Vagina (tissue), 2 donors: ENCODE results near the gene MAP3K20. TPM values are rescaled to one million over a fixed set of nuclear protein-coding genes. Genes with fewer than 3 reads are reported as not detected.
"Not testable (repeated sequence)": the region's sequence is repeated elsewhere in the genome, so short reads cannot be mapped to it uniquely, and the experiment has no call there.

Source experiments
- DNase-seq, 2 donors: peaks; one replicate each; pipeline ENCODE4 v3.0.0-alpha.2; 2017; ENCODE audit errors: extremely low spot score in 2 of 2
- H3K27ac ChIP-seq: fragments of 200-600 bp; sonication (generic); one replicate; pipeline ENCODE4 v1.5.1; 2019
- H3K27me3 ChIP-seq: fragments of 200-600 bp; sonication (generic); one replicate; pipeline ENCODE4 v1.5.1; 2019
- H3K36me3 ChIP-seq, 2 donors: fragments of 200-600 bp; sonication (generic); one replicate each; pipeline ENCODE4 v1.5.1; 2017 to 2019
- H3K4me1 ChIP-seq: fragments of 200-600 bp; sonication (generic); one replicate; pipeline ENCODE4 v1.5.1; 2019
- H3K4me3 ChIP-seq, 2 donors: fragments of 200-600 bp; sonication (generic); 1 replicate in 1 of 2; 2 replicates in 1 of 2; pipeline ENCODE4 v1.5.1; 2016 to 2019
- H3K9me3 ChIP-seq: fragments of 200-600 bp; sonication (generic); one replicate; pipeline ENCODE4 v1.5.1; 2019
- POLR2A ChIP-seq, 2 donors: fragments of 450-650 bp; IDR thresholded peaks; one replicate each; pipeline ENCODE4 v1.6.1; 2017; ENCODE audit warnings: antibody characterized with exemption in 2 of 2, mild to moderate bottlenecking in 2 of 2, moderate library complexity in 2 of 2
- POLR2AphosphoS5 ChIP-seq, 2 donors: sonication (generic); formaldehyde crosslinking; IDR thresholded peaks; one replicate each; pipeline ENCODE4 v1.9.0; 2017; ENCODE audit warnings: antibody characterized with exemption in 2 of 2, mild to moderate bottlenecking in 2 of 2, low read depth in 1 of 2; ENCODE audit not compliant: insufficient read depth in 1 of 2
- intact Hi-C: fragments of 100-400 bp; cut with DNase I; formaldehyde crosslinking; loops from one replicate; pipeline ENCODE4 v1.15.1; 2023
- total RNA-seq: library from RNA; depleted of rRNA; stranded (reverse); fragments of >200 nt; gene quantifications from one replicate; pipeline ENCODE4 v1.2.3, GENCODE V29; 2016
- TF ChIP-seq, protein P1 (sequence below), 3 experiments: fragments of 450-650 bp in 2 of 3; fragments of 200-600 bp in 1 of 3; sonication (generic) in 1 of 3; IDR thresholded peaks; one replicate each; pipeline ENCODE4 v1.5.1; 2017 to 2019; ENCODE audit warnings: antibody characterized with exemption in 3 of 3, mild to moderate bottlenecking in 2 of 3, moderate library complexity in 2 of 3

The MAP3K20 gene
- total RNA-seq, 1 donor from 2014 or later: 59.4 TPM

DNA sequence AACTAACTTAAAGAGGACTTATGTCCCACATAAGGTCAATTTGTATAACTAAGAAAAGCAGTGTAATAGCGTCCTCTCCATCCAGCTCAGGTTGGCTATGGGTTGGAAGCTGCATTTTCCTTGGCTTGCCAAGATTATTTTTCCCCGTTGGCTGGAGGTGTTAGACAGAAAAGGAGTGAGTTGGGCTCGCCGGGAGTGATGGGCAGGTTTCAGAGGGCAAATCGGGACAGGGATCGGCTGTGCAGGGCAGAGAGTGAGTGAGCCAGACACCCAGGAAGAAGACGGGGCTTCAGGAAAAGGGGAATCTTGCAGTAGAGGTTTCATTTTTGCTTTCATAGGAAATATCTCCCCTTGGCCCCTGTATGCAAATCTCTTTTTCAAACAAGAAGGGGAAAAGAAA is 41.5 kb upstream of the MAP3K20 start:
- Histone ChIP-seq H3K4me3 (no peak overlapping the region), H3K9me3 (no peaks in the 10 kb centered on the region), H3K4me1 (no peaks in the 10 kb centered on the region), H3K36me3 (no peaks in the 10 kb centered on the region), H3K27ac (no peak overlapping the region), H3K27me3 (no peaks in the 10 kb centered on the region)
- DNase-seq: no peak
- intact Hi-C loops: loop anchor here (5.0 kb wide), 1 partner anchor 178 kb away; no protein-coding TSS in a partner anchor
- TF ChIP-seq POLR2A (IDR thresholded peaks at IDR 0.05) (no peak), POLR2AphosphoS5 (IDR thresholded peaks at IDR 0.05; ENCODE audit: insufficient read depth in 1 of 2, low read depth in 1 of 2) (no peak)
- TF ChIP-seq, protein P1, sequence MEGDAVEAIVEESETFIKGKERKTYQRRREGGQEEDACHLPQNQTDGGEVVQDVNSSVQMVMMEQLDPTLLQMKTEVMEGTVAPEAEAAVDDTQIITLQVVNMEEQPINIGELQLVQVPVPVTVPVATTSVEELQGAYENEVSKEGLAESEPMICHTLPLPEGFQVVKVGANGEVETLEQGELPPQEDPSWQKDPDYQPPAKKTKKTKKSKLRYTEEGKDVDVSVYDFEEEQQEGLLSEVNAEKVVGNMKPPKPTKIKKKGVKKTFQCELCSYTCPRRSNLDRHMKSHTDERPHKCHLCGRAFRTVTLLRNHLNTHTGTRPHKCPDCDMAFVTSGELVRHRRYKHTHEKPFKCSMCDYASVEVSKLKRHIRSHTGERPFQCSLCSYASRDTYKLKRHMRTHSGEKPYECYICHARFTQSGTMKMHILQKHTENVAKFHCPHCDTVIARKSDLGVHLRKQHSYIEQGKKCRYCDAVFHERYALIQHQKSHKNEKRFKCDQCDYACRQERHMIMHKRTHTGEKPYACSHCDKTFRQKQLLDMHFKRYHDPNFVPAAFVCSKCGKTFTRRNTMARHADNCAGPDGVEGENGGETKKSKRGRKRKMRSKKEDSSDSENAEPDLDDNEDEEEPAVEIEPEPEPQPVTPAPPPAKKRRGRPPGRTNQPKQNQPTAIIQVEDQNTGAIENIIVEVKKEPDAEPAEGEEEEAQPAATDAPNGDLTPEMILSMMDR (IDR thresholded peaks at IDR 0.05): no peak

DNA sequence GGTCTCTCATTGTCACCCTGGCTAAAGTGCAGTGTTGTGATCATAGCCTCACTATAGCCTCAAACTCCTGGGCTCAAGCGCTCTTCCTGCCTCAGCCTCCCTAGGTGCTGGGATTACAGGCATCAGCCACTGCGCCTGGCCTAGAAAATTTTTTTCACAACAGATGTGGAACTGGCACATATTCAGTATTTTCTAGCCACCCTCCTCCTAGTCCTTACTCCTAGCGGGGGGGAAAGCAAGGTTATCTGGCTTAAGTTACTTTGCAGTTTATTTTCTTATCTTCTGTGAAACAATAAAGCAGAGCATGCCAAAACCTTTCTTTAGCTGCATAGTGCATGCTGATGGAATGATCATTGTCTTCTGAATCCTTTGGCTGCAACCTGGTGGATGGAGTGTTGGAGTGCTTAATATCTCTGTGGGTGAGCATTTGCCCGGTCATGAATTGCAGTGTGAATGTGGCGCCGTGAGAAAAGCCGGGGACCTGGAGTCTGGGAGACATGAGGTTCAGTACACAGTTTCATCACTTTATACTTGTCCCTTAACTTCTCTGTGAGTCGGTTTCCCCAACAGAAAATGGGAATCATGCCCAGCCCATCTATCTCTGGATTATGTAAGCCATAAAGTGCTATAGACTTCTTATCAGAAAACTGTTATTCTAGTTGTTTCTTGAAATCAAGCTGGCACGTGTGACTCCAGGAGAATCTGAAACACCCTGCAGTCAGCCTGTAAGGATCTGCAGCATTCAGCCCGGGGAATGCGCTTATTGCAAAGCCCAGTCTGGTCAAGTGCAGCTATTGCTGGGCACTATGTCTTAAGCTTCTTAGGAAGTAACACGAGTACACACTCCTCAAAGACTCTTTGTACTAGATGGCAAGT is 38.2 kb upstream of the MAP3K20 start:
- TF ChIP-seq POLR2AphosphoS5 (IDR thresholded peaks at IDR 0.05; ENCODE audit: insufficient read depth in 1 of 2, low read depth in 1 of 2): no peak
- TF ChIP-seq, protein P1 (IDR thresholded peaks at IDR 0.05): no peak
- TF ChIP-seq POLR2A (IDR thresholded peaks at IDR 0.05): no peak
- H3K27ac ChIP-seq: no peak overlapping the region
- no peaks in the 10 kb centered on the region for H3K27me3 ChIP-seq
- no peak for DNase-seq
- H3K4me1 ChIP-seq: no peaks in the 10 kb centered on the region
- no peak overlapping the region for H3K4me3 ChIP-seq
- H3K36me3 ChIP-seq: no peaks in the 10 kb centered on the region
- intact Hi-C loops: no loop called here
- no peaks in the 10 kb centered on the region for H3K9me3 ChIP-seq

DNA sequence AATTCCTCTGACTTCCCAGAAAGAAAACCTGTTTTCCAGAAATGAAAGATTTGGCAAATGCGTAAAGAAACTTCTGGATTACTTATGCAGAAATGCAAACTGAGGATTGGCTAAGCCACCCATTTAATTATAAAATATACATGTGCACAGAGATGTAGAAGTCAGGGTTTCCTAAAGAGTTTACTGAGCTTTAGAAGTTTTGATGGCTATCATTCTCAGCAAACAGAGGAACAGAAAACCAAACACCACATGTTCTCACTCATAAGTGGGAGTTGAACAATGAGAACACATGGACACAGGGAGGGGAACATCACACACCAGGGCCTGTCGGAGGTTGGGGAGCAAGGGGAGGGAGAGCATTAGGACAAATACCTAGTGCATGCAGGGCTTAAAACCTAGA is 37.4 kb upstream of the MAP3K20 start:
- intact Hi-C loops, H3K27me3 ChIP-seq, H3K27ac ChIP-seq, H3K36me3 ChIP-seq, H3K9me3 ChIP-seq, H3K4me3 ChIP-seq, H3K4me1 ChIP-seq, DNase-seq: not testable (repeated sequence)

DNA sequence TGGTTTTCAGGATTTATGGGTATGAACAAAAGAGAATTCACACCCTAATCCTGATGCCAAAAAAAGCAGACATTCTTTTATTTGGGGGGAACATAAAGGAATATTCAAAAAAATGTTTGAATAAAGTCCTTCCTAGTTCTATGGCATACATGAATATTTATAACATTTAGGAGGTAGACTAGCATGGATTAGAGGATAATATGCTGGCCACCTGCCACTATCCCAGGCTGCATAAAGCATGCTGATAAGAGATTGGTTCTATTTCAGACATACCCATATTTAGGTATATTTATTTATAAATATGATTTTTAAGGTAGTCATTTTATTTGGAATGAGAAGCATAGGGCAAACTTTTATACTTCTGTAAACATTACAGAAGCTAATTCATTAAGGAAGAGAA is 34.9 kb upstream of the MAP3K20 start:
- TF ChIP-seq POLR2AphosphoS5 (IDR thresholded peaks at IDR 0.05; ENCODE audit: insufficient read depth in 1 of 2, low read depth in 1 of 2) (no peak), POLR2A (IDR thresholded peaks at IDR 0.05) (no peak)
- TF ChIP-seq, protein P1 (IDR thresholded peaks at IDR 0.05): no peak
- intact Hi-C loops: no loop called here
- no peak overlapping the region for H3K27ac ChIP-seq
- H3K4me1 ChIP-seq: peaks cover 15% of the 10 kb centered on the region
- no peak for DNase-seq
- no peaks in the 10 kb centered on the region for H3K9me3 ChIP-seq
- no peak overlapping the region for H3K4me3 ChIP-seq
- no peaks in the 10 kb centered on the region for H3K27me3 ChIP-seq
- no peaks in the 10 kb centered on the region for H3K36me3 ChIP-seq

DNA sequence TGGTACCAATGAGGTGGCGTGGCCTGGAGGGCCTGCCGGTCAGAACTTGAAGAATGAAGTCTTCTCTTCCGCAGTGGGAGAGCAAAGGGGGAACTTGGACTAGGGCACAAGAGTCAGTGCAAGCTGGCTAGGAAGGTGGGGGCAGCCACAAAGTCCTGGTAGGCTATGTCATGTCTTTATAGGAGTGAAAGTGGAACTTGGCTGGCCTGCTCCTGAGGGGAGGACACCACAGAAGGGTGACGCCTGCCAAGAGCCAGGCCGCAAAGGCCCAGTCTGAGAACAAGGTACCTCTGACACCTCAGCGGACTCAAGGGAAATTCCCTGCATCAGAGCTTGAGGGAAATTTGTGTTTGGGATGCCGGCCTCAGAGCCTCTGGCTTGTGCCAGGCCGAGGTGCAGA is 32.2 kb upstream of the MAP3K20 start:
- Histone ChIP-seq H3K27me3 (no peaks in the 10 kb centered on the region), H3K4me3 (no peak overlapping the region), H3K9me3 (no peaks in the 10 kb centered on the region), H3K4me1 (peaks cover 22% of the 10 kb centered on the region), H3K36me3 (no peaks in the 10 kb centered on the region), H3K27ac (no peak overlapping the region)
- TF ChIP-seq POLR2AphosphoS5 (IDR thresholded peaks at IDR 0.05; ENCODE audit: insufficient read depth in 1 of 2, low read depth in 1 of 2) (no peak), POLR2A (IDR thresholded peaks at IDR 0.05) (no peak)
- TF ChIP-seq, protein P1 (IDR thresholded peaks at IDR 0.05): no peak
- intact Hi-C loops: no loop called here
- no peak for DNase-seq
